Islet precursor cell (in vitro differentiated cells): Measurements from ENCODE around the gene TLCD1.

ENCODE experiments used
- DNase-seq: peaks from one replicate; pipeline ENCODE4 v3.0.0-alpha.2; 2018

The TLCD1 gene

GRCh38 chr17:28726226-28726626 lies at the start of gene TLCD1:
TSS of gene TLCD1 (minus strand) at chr17:28726233. CDS start at chr17:28726097, 136 bp downstream.
- no peak for DNase-seq

GRCh38 chr17:28774206-28774605 lies 48.2 kb upstream of the TLCD1 start:
- DNase-seq = no peak

GRCh38 chr17:28773736-28774135 lies 47.7 kb upstream of the TLCD1 start:
- DNase-seq = no peak

GRCh38 chr17:28765038-28765437 lies 39.0 kb upstream of the TLCD1 start:
- DNase-seq = no peak

- peak; percentile 77 for DNase-seq
These were observed 37.8 kb upstream of the TLCD1 start for GRCh38 chr17:28763804-28764266.

GRCh38 chr17:28763137-28763799 lies 37.2 kb upstream of the TLCD1 start:
- no peak for DNase-seq

GRCh38 chr17:28760601-28761562 lies 34.8 kb upstream of the TLCD1 start:
- DNase-seq = no peak

- no peak for DNase-seq
These were observed 33.3 kb upstream of the TLCD1 start for GRCh38 chr17:28759256-28759865.

GRCh38 chr17:28758411-28759121 lies 32.5 kb upstream of the TLCD1 start:
- DNase-seq = peak; percentile 55

GRCh38 chr17:28756049-28756804 lies 30.2 kb upstream of the TLCD1 start:
- peak; percentile 46 for DNase-seq

- peak; percentile 63 for DNase-seq
These were observed 29.5 kb upstream of the TLCD1 start for GRCh38 chr17:28755486-28755885.

GRCh38 chr17:28751600-28752366 lies 25.8 kb upstream of the TLCD1 start:
- DNase-seq = no peak

- DNase-seq = peak; percentile 98
These were observed 24.4 kb upstream of the TLCD1 start for GRCh38 chr17:28750178-28751047.

- peak; percentile 62 for DNase-seq
These were observed 23.6 kb upstream of the TLCD1 start for GRCh38 chr17:28749516-28750177.

- peak; percentile 66 for DNase-seq
These were observed 23.0 kb upstream of the TLCD1 start for GRCh38 chr17:28748852-28749515.

- DNase-seq = peak; percentile 47
These were observed 22.0 kb upstream of the TLCD1 start for GRCh38 chr17:28747801-28748750.

GRCh38 chr17:28747051-28747691 lies 21.1 kb upstream of the TLCD1 start:
- DNase-seq = peak; percentile 66
